Keratinocyte (primary cell): ENCODE results near the gene ANKDD1A.

Experiments used
- EZH2 ChIP-seq: IDR thresholded peaks from one replicate; pipeline ENCODE4 v1.6.1; 2012; ENCODE audit warnings: inconsistent platforms, mild to moderate bottlenecking, low read length, moderate library complexity
- TF ChIP-seq, protein P1 (sequence below), 3 experiments: IDR thresholded peaks in 1 of 3; conservative IDR thresholded peaks in 1 of 3; optimal IDR thresholded peaks in 1 of 3; 2 replicates in 2 of 3; 3 replicates in 1 of 3; pipeline versions ENCODE3 to v1.5.1; 2011; ENCODE audit warnings: low read length in 3 of 3, mild to moderate bottlenecking in 3 of 3, moderate library complexity in 2 of 3, control low read depth in 1 of 3, inconsistent platforms in 1 of 3; ENCODE audit not compliant: insufficient read depth in 2 of 3; ENCODE audit errors: extremely low read depth in 1 of 3

GRCh38 chr15:64989416-64990167 is 77.9 kb downstream of the ANKDD1A start, which contains the start of gene SPG21:
- TF ChIP-seq, protein P1, sequence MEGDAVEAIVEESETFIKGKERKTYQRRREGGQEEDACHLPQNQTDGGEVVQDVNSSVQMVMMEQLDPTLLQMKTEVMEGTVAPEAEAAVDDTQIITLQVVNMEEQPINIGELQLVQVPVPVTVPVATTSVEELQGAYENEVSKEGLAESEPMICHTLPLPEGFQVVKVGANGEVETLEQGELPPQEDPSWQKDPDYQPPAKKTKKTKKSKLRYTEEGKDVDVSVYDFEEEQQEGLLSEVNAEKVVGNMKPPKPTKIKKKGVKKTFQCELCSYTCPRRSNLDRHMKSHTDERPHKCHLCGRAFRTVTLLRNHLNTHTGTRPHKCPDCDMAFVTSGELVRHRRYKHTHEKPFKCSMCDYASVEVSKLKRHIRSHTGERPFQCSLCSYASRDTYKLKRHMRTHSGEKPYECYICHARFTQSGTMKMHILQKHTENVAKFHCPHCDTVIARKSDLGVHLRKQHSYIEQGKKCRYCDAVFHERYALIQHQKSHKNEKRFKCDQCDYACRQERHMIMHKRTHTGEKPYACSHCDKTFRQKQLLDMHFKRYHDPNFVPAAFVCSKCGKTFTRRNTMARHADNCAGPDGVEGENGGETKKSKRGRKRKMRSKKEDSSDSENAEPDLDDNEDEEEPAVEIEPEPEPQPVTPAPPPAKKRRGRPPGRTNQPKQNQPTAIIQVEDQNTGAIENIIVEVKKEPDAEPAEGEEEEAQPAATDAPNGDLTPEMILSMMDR (optimal IDR thresholded peaks at IDR 0.05 in 1 of 3, IDR thresholded peaks at IDR 0.05 in 1 of 3, conservative IDR thresholded peaks at IDR 0.05 in 1 of 3; ENCODE audit: extremely low read depth in 1 of 3, insufficient read depth in 2 of 3, low read length in 3 of 3): no peak
- no peak for TF ChIP-seq EZH2
